Measurements from ENCODE around the gene COL11A2.

COL11A2 gene

DNA sequence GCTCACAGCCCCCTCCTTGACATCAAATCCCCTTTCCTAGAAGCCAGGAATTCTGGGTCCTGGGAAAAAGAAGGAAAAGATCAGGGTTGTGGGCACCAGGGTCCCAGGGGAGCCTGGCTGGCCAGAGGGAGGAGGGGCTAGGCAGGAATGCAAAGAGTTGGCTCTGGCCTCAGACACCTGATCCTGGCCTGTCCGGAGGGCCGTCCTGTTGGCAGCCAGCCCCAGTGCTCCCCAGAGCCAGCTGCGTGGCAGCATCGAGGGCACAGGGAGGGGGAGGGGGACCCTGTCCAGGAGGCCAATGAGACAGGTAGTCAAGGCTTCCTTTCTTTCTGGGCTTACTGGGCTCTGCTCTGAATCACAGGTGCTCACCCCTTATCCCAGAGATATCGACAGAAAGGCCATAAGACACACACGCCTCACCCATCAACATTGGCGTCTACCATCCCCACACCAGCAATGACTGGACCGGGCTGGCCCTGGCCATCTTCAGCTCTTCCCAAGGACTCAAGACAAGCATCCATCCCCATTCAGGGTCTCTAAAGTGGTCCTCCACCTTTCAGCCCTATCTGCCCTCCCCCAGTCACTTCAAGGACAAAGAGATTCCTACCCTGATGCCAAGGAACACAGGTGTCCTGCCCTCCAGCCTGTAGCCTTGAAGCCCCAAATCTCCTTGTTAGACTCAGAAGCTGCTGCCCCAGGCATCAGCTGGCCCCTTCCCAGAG is 723 bp downstream of the COL11A2 start:
- Histone ChIP-seq H3K4me1 (ENCODE audit: control insufficient read depth, insufficient read depth, low read length) (peaks cover 6% of the 10 kb centered on the region; the same call in 1 of the 2 replicates), H3K27ac (ENCODE audit: low read depth, low read length) (no peak overlapping the region), H3K9ac (ENCODE audit: low read depth, low read length) (no peak overlapping the region), H3K4me3 (ENCODE audit: low read depth, low read length) (peak overlapping the region; percentile 49), H3K27me3 (ENCODE audit: control insufficient read depth, insufficient read depth, low read length) (peaks cover 24% of the 10 kb centered on the region), H3K36me3 (ENCODE audit: control insufficient read depth, insufficient read depth, low read length) (peaks cover 20% of the 10 kb centered on the region), H3K9me3 (ENCODE audit: control insufficient read depth, insufficient read depth, low read length) (no peaks in the 10 kb centered on the region)

DNA sequence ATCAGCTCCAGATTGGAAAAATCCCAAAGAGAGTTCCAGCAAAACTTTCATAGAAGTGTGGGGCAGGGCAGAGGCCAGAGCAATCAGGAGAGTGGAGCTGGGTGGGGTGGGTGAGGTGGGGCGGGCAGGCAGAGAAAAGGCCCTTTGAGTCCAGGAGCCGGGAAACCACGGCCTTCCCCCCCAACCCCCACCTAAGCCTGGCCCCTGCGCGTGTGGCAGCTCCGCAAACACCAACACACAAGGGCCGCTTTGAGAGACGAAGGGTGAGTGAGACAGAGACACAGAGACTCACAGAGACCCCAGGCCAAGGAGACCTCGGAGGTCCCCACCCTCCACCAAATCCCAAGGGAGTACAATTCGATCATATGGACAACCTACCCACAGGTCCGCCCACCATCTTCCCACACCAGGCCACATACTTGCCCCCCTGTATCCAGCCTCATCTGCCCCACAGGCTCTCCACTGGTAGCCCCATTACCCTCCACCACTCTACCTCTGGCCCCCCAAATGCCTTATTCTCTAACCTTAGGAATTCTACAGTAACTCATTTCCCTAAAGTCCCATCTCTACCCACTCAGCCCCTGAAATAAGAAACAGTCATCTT is 1.7 kb downstream of the COL11A2 start:
- peaks cover 24% of the 10 kb centered on the region for H3K27me3 ChIP-seq (ENCODE audit: control insufficient read depth, insufficient read depth, low read length)
- no peak overlapping the region for H3K4me3 ChIP-seq (ENCODE audit: low read depth, low read length)
- H3K9ac ChIP-seq (ENCODE audit: low read depth, low read length) = no peak overlapping the region
- no peak overlapping the region for H3K27ac ChIP-seq (ENCODE audit: low read depth, low read length)
- H3K9me3 ChIP-seq (ENCODE audit: control insufficient read depth, insufficient read depth, low read length) = no peaks in the 10 kb centered on the region
- peaks cover 6% of the 10 kb centered on the region; the same call in 1 of the 2 replicates for H3K4me1 ChIP-seq (ENCODE audit: control insufficient read depth, insufficient read depth, low read length)
- peaks cover 14% of the 10 kb centered on the region for H3K36me3 ChIP-seq (ENCODE audit: control insufficient read depth, insufficient read depth, low read length)

DNA sequence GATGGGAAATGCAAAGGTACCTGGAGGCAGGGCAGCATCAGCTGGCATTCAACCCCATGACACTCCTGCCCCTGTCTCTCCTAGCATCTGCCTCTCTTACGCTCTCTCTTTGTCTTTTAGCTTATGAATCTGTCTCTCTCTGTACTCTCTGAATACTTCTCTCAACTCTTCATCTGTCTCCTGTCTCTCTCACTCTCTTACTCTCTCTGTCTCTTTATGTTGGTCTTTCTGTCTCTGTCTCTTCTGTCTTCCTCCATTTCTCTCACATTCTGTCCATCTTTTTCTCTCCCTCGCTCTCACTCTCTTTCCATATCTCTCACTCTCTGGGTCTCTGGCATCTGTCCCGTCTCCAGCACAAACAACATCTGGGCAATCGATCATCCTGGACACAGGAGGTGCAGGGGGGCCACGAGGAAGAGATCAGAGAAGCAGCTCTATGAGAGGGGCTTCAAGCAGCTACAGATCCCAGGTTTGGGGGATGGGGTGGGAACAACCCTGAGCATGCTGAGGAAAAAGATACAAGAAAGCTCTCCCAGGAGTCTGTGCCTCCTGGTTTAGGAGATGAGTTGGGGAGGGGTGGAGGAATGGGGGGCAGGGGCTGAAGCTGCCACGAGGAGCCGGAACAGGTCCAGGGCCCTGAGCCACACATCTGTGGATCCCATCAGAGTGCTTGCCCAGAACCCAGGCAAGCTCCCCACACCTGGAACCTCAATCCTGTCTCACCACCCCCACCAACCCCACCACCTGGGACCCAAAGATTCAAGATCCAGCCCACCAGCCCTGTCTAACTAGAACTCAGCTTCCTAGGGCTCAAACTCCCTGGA is 2.4 kb downstream of the COL11A2 start:
- no peak overlapping the region for H3K27ac ChIP-seq (ENCODE audit: low read depth, low read length)
- peaks cover 24% of the 10 kb centered on the region for H3K27me3 ChIP-seq (ENCODE audit: control insufficient read depth, insufficient read depth, low read length)
- peaks cover 6% of the 10 kb centered on the region; the same call in 1 of the 2 replicates for H3K4me1 ChIP-seq (ENCODE audit: control insufficient read depth, insufficient read depth, low read length)
- H3K9ac ChIP-seq (ENCODE audit: low read depth, low read length) = no peak overlapping the region
- no peak overlapping the region for H3K4me3 ChIP-seq (ENCODE audit: low read depth, low read length)
- H3K9me3 ChIP-seq (ENCODE audit: control insufficient read depth, insufficient read depth, low read length) = no peaks in the 10 kb centered on the region
- H3K36me3 ChIP-seq (ENCODE audit: control insufficient read depth, insufficient read depth, low read length) = peaks cover 6% of the 10 kb centered on the region

DNA sequence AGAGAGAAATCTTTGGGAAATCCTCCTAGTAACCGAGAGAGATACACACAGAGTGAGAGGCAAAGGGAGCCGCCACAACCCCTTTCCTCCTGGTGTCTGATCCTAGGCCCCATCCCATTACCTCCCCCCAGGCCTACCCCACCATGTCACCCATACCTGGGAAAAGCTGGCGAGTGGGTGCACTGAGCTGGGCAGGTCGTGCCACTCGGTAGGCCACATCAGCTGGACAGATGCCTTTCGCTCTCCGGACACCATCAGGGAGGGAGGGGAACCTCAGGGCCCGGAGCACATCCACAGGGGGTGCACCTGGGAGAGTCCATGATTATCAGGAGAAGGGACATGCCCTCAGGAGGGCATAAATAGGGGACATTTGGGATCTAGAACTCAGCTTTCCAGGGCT is 3.1 kb downstream of the COL11A2 start:
- Histone ChIP-seq H3K36me3 (ENCODE audit: control insufficient read depth, insufficient read depth, low read length) (peaks cover under 1% of the 10 kb centered on the region; the same call in 1 of the 2 replicates), H3K27me3 (ENCODE audit: control insufficient read depth, insufficient read depth, low read length) (peaks cover 24% of the 10 kb centered on the region), H3K4me1 (ENCODE audit: control insufficient read depth, insufficient read depth, low read length) (peaks cover 6% of the 10 kb centered on the region; the same call in 1 of the 2 replicates), H3K27ac (ENCODE audit: low read depth, low read length) (no peak overlapping the region), H3K9ac (ENCODE audit: low read depth, low read length) (no peak overlapping the region), H3K9me3 (ENCODE audit: control insufficient read depth, insufficient read depth, low read length) (no peaks in the 10 kb centered on the region), H3K4me3 (ENCODE audit: low read depth, low read length) (no peak overlapping the region)

GRCh38 chr6:33187809-33188208 is 4.5 kb downstream of the COL11A2 start:
- peaks cover 22% of the 10 kb centered on the region for H3K27me3 ChIP-seq (ENCODE audit: control insufficient read depth, insufficient read depth, low read length)
- no peak overlapping the region for H3K27ac ChIP-seq (ENCODE audit: low read depth, low read length)
- H3K4me3 ChIP-seq (ENCODE audit: low read depth, low read length) = no peak overlapping the region
- H3K36me3 ChIP-seq (ENCODE audit: control insufficient read depth, insufficient read depth, low read length) = no peaks in the 10 kb centered on the region
- peaks cover 6% of the 10 kb centered on the region; the same call in 1 of the 2 replicates for H3K4me1 ChIP-seq (ENCODE audit: control insufficient read depth, insufficient read depth, low read length)
- no peak overlapping the region for H3K9ac ChIP-seq (ENCODE audit: low read depth, low read length)
- H3K9me3 ChIP-seq (ENCODE audit: control insufficient read depth, insufficient read depth, low read length) = no peaks in the 10 kb centered on the region

GRCh38 chr6:33185654-33186187 is 6.5 kb downstream of the COL11A2 start:
- Histone ChIP-seq H3K27me3 (ENCODE audit: control insufficient read depth, insufficient read depth, low read length) (peaks cover 2% of the 10 kb centered on the region; the same call in 1 of the 2 replicates), H3K4me3 (ENCODE audit: low read depth, low read length) (no peak overlapping the region), H3K27ac (ENCODE audit: low read depth, low read length) (no peak overlapping the region), H3K4me1 (ENCODE audit: control insufficient read depth, insufficient read depth, low read length) (no peaks in the 10 kb centered on the region), H3K36me3 (ENCODE audit: control insufficient read depth, insufficient read depth, low read length) (no peaks in the 10 kb centered on the region), H3K9me3 (ENCODE audit: control insufficient read depth, insufficient read depth, low read length) (no peaks in the 10 kb centered on the region), H3K9ac (ENCODE audit: low read depth, low read length) (no peak overlapping the region)

GRCh38 chr6:33185190-33185589 is 7.1 kb downstream of the COL11A2 start:
- no peak overlapping the region for H3K9ac ChIP-seq (ENCODE audit: low read depth, low read length)
- no peaks in the 10 kb centered on the region for H3K27me3 ChIP-seq (ENCODE audit: control insufficient read depth, insufficient read depth, low read length)
- no peak overlapping the region for H3K4me3 ChIP-seq (ENCODE audit: low read depth, low read length)
- H3K4me1 ChIP-seq (ENCODE audit: control insufficient read depth, insufficient read depth, low read length) = no peaks in the 10 kb centered on the region
- no peaks in the 10 kb centered on the region for H3K36me3 ChIP-seq (ENCODE audit: control insufficient read depth, insufficient read depth, low read length)
- H3K27ac ChIP-seq (ENCODE audit: low read depth, low read length) = no peak overlapping the region
- no peaks in the 10 kb centered on the region for H3K9me3 ChIP-seq (ENCODE audit: control insufficient read depth, insufficient read depth, low read length)

GRCh38 chr6:33183071-33183683 is 9.1 kb downstream of the COL11A2 start:
- no peak overlapping the region for H3K4me3 ChIP-seq (ENCODE audit: low read depth, low read length)

GRCh38 chr6:33181141-33181540 is 11.1 kb downstream of the COL11A2 start:
- no peaks in the 10 kb centered on the region for H3K27me3 ChIP-seq (ENCODE audit: control insufficient read depth, insufficient read depth, low read length)
- no peaks in the 10 kb centered on the region for H3K36me3 ChIP-seq (ENCODE audit: control insufficient read depth, insufficient read depth, low read length)
- no peak overlapping the region for H3K27ac ChIP-seq (ENCODE audit: low read depth, low read length)
- no peaks in the 10 kb centered on the region for H3K9me3 ChIP-seq (ENCODE audit: control insufficient read depth, insufficient read depth, low read length)
- H3K4me1 ChIP-seq (ENCODE audit: control insufficient read depth, insufficient read depth, low read length) = no peaks in the 10 kb centered on the region
- H3K4me3 ChIP-seq (ENCODE audit: low read depth, low read length) = no peak overlapping the region
- H3K9ac ChIP-seq (ENCODE audit: low read depth, low read length) = no peak overlapping the region

More at GRCh38 chr6:33183071-33183683, 9.1 kb downstream of the COL11A2 start:
- H3K9ac ChIP-seq (ENCODE audit: low read depth, low read length) = no peak overlapping the region
- no peaks in the 10 kb centered on the region for H3K27me3 ChIP-seq (ENCODE audit: control insufficient read depth, insufficient read depth, low read length)
- no peaks in the 10 kb centered on the region for H3K36me3 ChIP-seq (ENCODE audit: control insufficient read depth, insufficient read depth, low read length)
- H3K27ac ChIP-seq (ENCODE audit: low read depth, low read length) = no peak overlapping the region
- no peaks in the 10 kb centered on the region for H3K9me3 ChIP-seq (ENCODE audit: control insufficient read depth, insufficient read depth, low read length)
- H3K4me1 ChIP-seq (ENCODE audit: control insufficient read depth, insufficient read depth, low read length) = no peaks in the 10 kb centered on the region

GRCh38 chr6:33178755-33179475 is 13.4 kb downstream of the COL11A2 start:
- no peak overlapping the region for H3K4me3 ChIP-seq (ENCODE audit: low read depth, low read length)
- H3K36me3 ChIP-seq (ENCODE audit: control insufficient read depth, insufficient read depth, low read length) = no peaks in the 10 kb centered on the region
- H3K27ac ChIP-seq (ENCODE audit: low read depth, low read length) = no peak overlapping the region
- no peaks in the 10 kb centered on the region for H3K4me1 ChIP-seq (ENCODE audit: control insufficient read depth, insufficient read depth, low read length)
- H3K27me3 ChIP-seq (ENCODE audit: control insufficient read depth, insufficient read depth, low read length) = no peaks in the 10 kb centered on the region
- H3K9ac ChIP-seq (ENCODE audit: low read depth, low read length) = no peak overlapping the region
- no peaks in the 10 kb centered on the region for H3K9me3 ChIP-seq (ENCODE audit: control insufficient read depth, insufficient read depth, low read length)

Data from HUES48 (cell line).